HG02981 (cell line): Measurements from ENCODE around the gene KMT5B.
A peak's percentile ranks its signal among the peaks of the same experiment; 100 is the strongest.

Source experiments
- ATAC-seq: cut with Tn5 transposase; IDR thresholded peaks from one replicate; pipeline ENCODE4 v1.9.1; 2021; ENCODE audit warnings: mild to moderate bottlenecking, moderate library complexity; ENCODE audit not compliant: unreplicated experiment

Gene KMT5B

GRCh38 chr11:68121067-68121899 lies 91.8 kb downstream of the KMT5B start, which contains the start of gene CHKA:
Gene CHKA, minus strand, starts transcription at chr11:68121388. Its CDS starts 211 bp downstream, at chr11:68121177.
- peak; percentile 89 for ATAC-seq

GRCh38 chr11:68120273-68121066 lies 92.6 kb downstream of the KMT5B start:
- peak; percentile 25 for ATAC-seq

GRCh38 chr11:68118706-68119448 lies 94.2 kb downstream of the KMT5B start:
- no peak for ATAC-seq

GRCh38 chr11:68117853-68118470 lies 95.1 kb downstream of the KMT5B start:
- ATAC-seq = no peak

GRCh38 chr11:68116974-68117373 lies 96.1 kb downstream of the KMT5B start:
- no peak for ATAC-seq

- no peak for ATAC-seq
Observed at GRCh38 chr11:68116126-68116525, 97.0 kb downstream of the KMT5B start.

GRCh38 chr11:68115285-68115684 lies 97.8 kb downstream of the KMT5B start:
- ATAC-seq = no peak

GRCh38 chr11:68113986-68114385 lies 99.1 kb downstream of the KMT5B start:
- ATAC-seq = no peak

- no peak for ATAC-seq
Observed at GRCh38 chr11:68107689-68108088, 105.4 kb downstream of the KMT5B start.

- no peak for ATAC-seq
Observed at GRCh38 chr11:68106165-68106940, 106.7 kb downstream of the KMT5B start.
